Measurements from ENCODE around the gene ACACA. TPM values are rescaled to one million over a fixed set of nuclear protein-coding genes. Genes with fewer than 3 reads are reported as not detected.

The ACACA gene
- total and polyA plus RNA-seq, 2 donors (not counting 3 experiments of a cell fraction or from before 2014, with no cell fraction given), result 55.3 to 124 TPM

GRCh38 chr17:37109106-37109505 lies 297.5 kb downstream of the ACACA start:
- Histone ChIP-seq H3K27me3 (ENCODE audit: control insufficient read depth in 2 of 2, insufficient read depth in 2 of 2, low read length in 2 of 2) (no peaks in the 10 kb centered on the region), H2AFZ (ENCODE audit: low read depth, low read length) (no peak overlapping the region), H3K79me2 (ENCODE audit: control insufficient read depth, insufficient read depth, low read length) (no peaks in the 10 kb centered on the region), H4K20me1 (replicated peaks; ENCODE audit: control insufficient read depth, extremely low read depth, insufficient read depth, low read length) (no peaks in the 10 kb centered on the region), H3K9me3 (replicated peaks; ENCODE audit: control insufficient read depth, insufficient read depth, low read length) (no peaks in the 10 kb centered on the region), H3K4me2 (ENCODE audit: insufficient read depth, low read length) (no peak overlapping the region), H3K9me1 (replicated peaks; ENCODE audit: control insufficient read depth, extremely low read depth, insufficient read depth, low read length) (no peaks in the 10 kb centered on the region), H3K4me3 (replicated peaks in 1 of 3; ENCODE audit: insufficient read depth in 1 of 3, low read depth in 1 of 3, low read length in 3 of 3) (no peak overlapping the region), H3K4me1 (ENCODE audit: control insufficient read depth, extremely low read depth, insufficient read depth, low read length) (peaks cover 4% of the 10 kb centered on the region), H3K36me3 (ENCODE audit: control insufficient read depth in 2 of 2, extremely low read depth in 1 of 2, insufficient read depth in 2 of 2, low read length in 2 of 2) (peaks cover 7 to 20% of the 10 kb centered on the region in 2 experiments), H3K9ac (replicated peaks; ENCODE audit: extremely low read depth, insufficient read depth, low read length) (no peak overlapping the region), H3K27ac (ENCODE audit: insufficient read depth, low read depth, low read length) (no peak overlapping the region)
- TF ChIP-seq POLR2AphosphoS5 (IDR thresholded peaks at IDR 0.05; ENCODE audit: insufficient read depth, low read depth, low read length), result no peak
- no peak for TF ChIP-seq FOS (IDR thresholded peaks at IDR 0.05; ENCODE audit: borderline replicate concordance, insufficient read depth, low read length)
- no peak for TF ChIP-seq GATA2 (IDR thresholded peaks at IDR 0.05; ENCODE audit: insufficient read depth, insufficient read length, low read depth, low read length)
- TF ChIP-seq, protein P1, sequence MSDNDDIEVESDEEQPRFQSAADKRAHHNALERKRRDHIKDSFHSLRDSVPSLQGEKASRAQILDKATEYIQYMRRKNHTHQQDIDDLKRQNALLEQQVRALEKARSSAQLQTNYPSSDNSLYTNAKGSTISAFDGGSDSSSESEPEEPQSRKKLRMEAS (IDR thresholded peaks at IDR 0.05; ENCODE audit: insufficient read depth, insufficient read length), result no peak
- no peak for TF ChIP-seq JUN (IDR thresholded peaks at IDR 0.05; ENCODE audit: borderline replicate concordance, insufficient read depth, insufficient read length, low read depth)
- TF ChIP-seq CTCF (IDR thresholded peaks at IDR 0.05; ENCODE audit: extremely low read depth in 1 of 2, insufficient read depth in 1 of 2, low read depth in 1 of 2, low read length in 2 of 2), result no peak
- no peak for TF ChIP-seq POLR2A (IDR thresholded peaks at IDR 0.05; ENCODE audit: low read depth, low read length)
- TF ChIP-seq EZH2 (IDR thresholded peaks at IDR 0.05; ENCODE audit: borderline replicate concordance, low read depth, low read length, severe bottlenecking), result no peak
- TF ChIP-seq MYC (IDR thresholded peaks at IDR 0.05; ENCODE audit: low read depth, low read length), result no peak
- ChIA-PET CTCF (no interaction called here), POLR2A (no interaction called here)
- dilution Hi-C loops (cut with MboI; ENCODE audit: extremely low pct_ligation_motif_present, low sequenced_read_pairs) (no loop called here), intact Hi-C loops (cut with micrococcal nuclease) (no loop called here)
- DNase-seq (ENCODE audit: low read depth, low spot score), result no peak
- FAIRE-seq, result no peak
- no TSS peak for BruUV-seq (replicated peaks)

Measured in endothelial cell of umbilical vein (primary cell).